HCT116 (cell line): ENCODE results near the gene FSD2. TPM values are rescaled to one million over a fixed set of nuclear protein-coding genes. Genes with fewer than 3 reads are reported as not detected.

ENCODE experiments used
- ATAC-seq: fragments of 200-7000 bp; cut with Tn5 transposase; 2 replicates; pipeline ENCODE4 v1.9.1; 2020; ENCODE audit warnings: mild to moderate bottlenecking, moderate library complexity
- BruUV-seq: library from RNA; stranded (reverse); fragments of 400-500 nt; replicated peaks from 2 replicates; lab custom pipeline; 2021; lab: Mats Ljungman, UMichigan
- CTCF ChIA-PET: fragments of 300-600 bp; sonication (Branson Sonifier 250); formaldehyde crosslinking; loops from one replicate; lab custom pipeline; 2021; ENCODE audit warnings: antibody characterized with exemption; lab: Charles Lee
- POLR2A ChIA-PET: fragments of 300-600, 350-600 bp; sonication (Branson Sonifier 250); formaldehyde crosslinking; loops from one replicate; lab custom pipeline; 2021; ENCODE audit warnings: antibody characterized with exemption; lab: Charles Lee
- RAD21 ChIA-PET, 2 experiments: fragments of 300-600 bp; sonication (Branson Sonifier 250); formaldehyde crosslinking; loops; one replicate each; lab custom pipeline; 2023; ENCODE audit warnings: low total read pairs in 2 of 2; ENCODE audit not compliant: uncharacterized antibody in 2 of 2, unreplicated experiment in 2 of 2, low non-redundant PET in 1 of 2; lab: Charles Lee
- DNase-seq: peaks from one replicate; pipeline ENCODE4 v3.0.0-alpha.2; 2010; ENCODE audit warnings: low read depth, low spot score
- H2AFZ ChIP-seq: fragments of 200-600 bp; shearing (Covaris generic), sonication (generic); 2 replicates; pipeline ENCODE4 v1.6.1; 2017; ENCODE audit warnings: low read depth, mixed run types, mixed read lengths, antibody characterized with exemption, low read length; ENCODE audit not compliant: poor library complexity, severe bottlenecking
- H3K27ac ChIP-seq: 2 replicates; pipeline ENCODE4 v1.5.1; 2012; ENCODE audit warnings: low read depth, low read length
- H3K27me3 ChIP-seq: fragments of 200-600 bp; sonication (generic); 2 replicates; pipeline ENCODE4 v1.6.1; 2016; ENCODE audit warnings: mixed run types, low read length, mixed read lengths; ENCODE audit not compliant: insufficient read depth
- H3K36me3 ChIP-seq, 2 experiments: fragments of 200-500 bp in 1 of 2; fragments of 200-600 bp in 1 of 2; sonication (Bioruptor generic) in 1 of 2; sonication (generic) in 1 of 2; 2 replicates each; pipeline versions ENCODE4 v1.5.1 to v1.6.1; 2014 to 2016; ENCODE audit warnings: low read length in 2 of 2, inconsistent platforms in 1 of 2, mixed read lengths in 1 of 2, mixed run types in 1 of 2; ENCODE audit not compliant: insufficient read depth in 2 of 2, control insufficient read depth in 1 of 2
- H3K4me1 ChIP-seq, 2 experiments: fragments of 200-600 bp in 1 of 2; sonication (generic) in 1 of 2; 2 replicates each; pipeline versions ENCODE4 v1.5.1 to v1.6.1; 2012 to 2017; ENCODE audit warnings: low read length in 2 of 2, inconsistent platforms in 1 of 2, mild to moderate bottlenecking in 1 of 2, mixed read lengths in 1 of 2, mixed run types in 1 of 2, moderate library complexity in 1 of 2; ENCODE audit not compliant: insufficient read depth in 2 of 2, control insufficient read depth in 1 of 2
- H3K4me2 ChIP-seq: fragments of 200-600 bp; sonication (generic); 2 replicates; pipeline ENCODE4 v1.6.1; 2017; ENCODE audit warnings: mixed run types, low read length, mixed read lengths
- H3K4me3 ChIP-seq, 2 experiments: fragments of 200-600 bp in 1 of 2; sonication (generic) in 1 of 2; replicated peaks in 1 of 2; 2 replicates each; pipeline ENCODE4 v1.5.1; 2011 to 2016; ENCODE audit warnings: low read length in 2 of 2, control low read depth in 1 of 2, low read depth in 1 of 2, mild to moderate bottlenecking in 1 of 2, mixed read lengths in 1 of 2, mixed run types in 1 of 2
- H3K79me2 ChIP-seq: fragments of 200-600 bp; sonication (generic); 2 replicates; pipeline ENCODE4 v1.6.1; 2017; ENCODE audit warnings: mild to moderate bottlenecking, mixed run types, low read length, moderate library complexity, mixed read lengths; ENCODE audit not compliant: insufficient read depth
- H3K9ac ChIP-seq: fragments of 200-600 bp; sonication (generic); 2 replicates; pipeline ENCODE4 v1.6.1; 2016; ENCODE audit warnings: low read length, mixed read lengths
- H3K9me2 ChIP-seq: fragments of 200-600 bp; sonication (generic), shearing (Covaris generic); 2 replicates; pipeline ENCODE4 v1.6.1; 2017; ENCODE audit warnings: mixed run types, mild to moderate bottlenecking, moderate library complexity; ENCODE audit not compliant: insufficient read depth
- H3K9me3 ChIP-seq, 2 experiments: fragments of 200-500 bp in 1 of 2; fragments of 200-600 bp in 1 of 2; sonication (Bioruptor generic) in 1 of 2; sonication (generic) in 1 of 2; 2 replicates each; pipeline ENCODE4 v1.6.1; 2014 to 2017; ENCODE audit warnings: low read length in 2 of 2, mixed read lengths in 2 of 2, inconsistent platforms in 1 of 2, low read depth in 1 of 2, mild to moderate bottlenecking in 1 of 2, mixed run types in 1 of 2, moderate library complexity in 1 of 2; ENCODE audit not compliant: control insufficient read depth in 1 of 2, insufficient read depth in 1 of 2
- H4K20me1 ChIP-seq: fragments of 200-600 bp; sonication (generic), shearing (Covaris generic); 2 replicates; pipeline ENCODE4 v1.6.1; 2017; ENCODE audit warnings: mixed run types, mild to moderate bottlenecking, moderate library complexity; ENCODE audit not compliant: insufficient read depth
- CEBPB ChIP-seq: IDR thresholded peaks from 2 replicates; pipeline ENCODE4 v1.6.1; 2012; ENCODE audit warnings: low read depth
- CTCF ChIP-seq, 3 experiments: fragments of 200-600 bp in 1 of 3; sonication (generic) in 1 of 3; IDR thresholded peaks in 2 of 3; conservative IDR thresholded peaks in 1 of 3; 2 replicates each; pipeline ENCODE4 v1.5.1; 2012 to 2017; ENCODE audit warnings: low read depth in 2 of 3, low read length in 2 of 3, antibody characterized with exemption in 1 of 3, borderline replicate concordance in 1 of 3, control low read depth in 1 of 3, mild to moderate bottlenecking in 1 of 3, mixed read lengths in 1 of 3, mixed run types in 1 of 3, moderate library complexity in 1 of 3; ENCODE audit not compliant: insufficient read depth in 1 of 3
- EGR1 ChIP-seq: IDR thresholded peaks from 2 replicates; pipeline ENCODE4 v1.6.1; 2012; ENCODE audit warnings: low read depth
- EZH2 ChIP-seq: fragments of 200-600 bp; sonication (generic); IDR thresholded peaks from 2 replicates; pipeline ENCODE4 v1.6.1; 2017; ENCODE audit warnings: antibody characterized with exemption, mixed run types
- EZH2phosphoT487 ChIP-seq: fragments of 200-600 bp; IDR thresholded peaks from 2 replicates; pipeline ENCODE4 v1.6.1; 2018; ENCODE audit warnings: antibody characterized with exemption, borderline replicate concordance
- FOSL1 ChIP-seq: IDR thresholded peaks from 2 replicates; pipeline ENCODE4 v1.6.1; 2012; ENCODE audit warnings: low read depth
- POLR2A ChIP-seq: IDR thresholded peaks from 2 replicates; pipeline ENCODE4 v1.7.0; 2011; ENCODE audit warnings: borderline replicate concordance; ENCODE audit not compliant: insufficient read depth, insufficient read length; ENCODE audit errors: extremely low read depth
- SIN3A ChIP-seq: IDR thresholded peaks from 2 replicates; pipeline ENCODE4 v1.6.1; 2012; ENCODE audit warnings: low read depth
- ZNF274 ChIP-seq: fragments of 200-500 bp; sonication (Bioruptor generic); IDR thresholded peaks from 2 replicates; pipeline ENCODE4 v1.6.1; 2014; ENCODE audit warnings: mild to moderate bottlenecking, low read depth, low read length, inconsistent platforms
- intact Hi-C: fragments of 100-400 bp; cut with micrococcal nuclease; formaldehyde crosslinking; loops from 2 replicates; pipeline ENCODE4 v1.10.0; 2022
- total RNA-seq: library from RNA; stranded (reverse); gene quantifications from one replicate; pipeline ENCODE4 v1.2.1, GENCODE V29; 2021; ENCODE audit not compliant: unreplicated experiment

Gene FSD2
- total RNA-seq, 1 experiment from 2014 or later = not detected

- H3K79me2 ChIP-seq = peaks cover 39% of the 10 kb centered on the region
- POLR2A ChIA-PET = no interaction called here
- no TSS peak for BruUV-seq
Measured at GRCh38 chr15:82812994-82813393, 7.1 kb upstream of the FSD2 start.

More at GRCh38 chr15:82812994-82813393, 7.1 kb upstream of the FSD2 start:
- H3K27me3 ChIP-seq = no peaks in the 10 kb centered on the region
- H4K20me1 ChIP-seq = no peaks in the 10 kb centered on the region
- CTCF ChIA-PET = no interaction called here
- DNase-seq (no peak), ATAC-seq (no peak)
- peaks cover 9 to 22% of the 10 kb centered on the region in 2 experiments; a peak in 2 of 4 replicates for H3K4me1 ChIP-seq
- TF ChIP-seq EGR1 = no peak
- no peak for TF ChIP-seq CTCF (IDR thresholded peaks at IDR 0.05 in 2 of 3, conservative IDR thresholded peaks at IDR 0.05 in 1 of 3; ENCODE audit: borderline replicate concordance in 1 of 3, insufficient read depth in 1 of 3, low read depth in 2 of 3, low read length in 2 of 3)
- TF ChIP-seq EZH2 = no peak
- no peak for TF ChIP-seq EZH2phosphoT487
- TF ChIP-seq POLR2A = no peak
- TF ChIP-seq CEBPB = no peak
- no peak for TF ChIP-seq SIN3A
- no peak for TF ChIP-seq FOSL1
- no peak for TF ChIP-seq ZNF274
- H3K27ac ChIP-seq = no peak overlapping the region
- H2AFZ ChIP-seq = no peak overlapping the region
- H3K9me2 ChIP-seq = no peaks in the 10 kb centered on the region
- no peak overlapping the region for H3K9ac ChIP-seq
- RAD21 ChIA-PET = no interaction called here
- H3K36me3 ChIP-seq = peaks cover 11 to 17% of the 10 kb centered on the region in 2 experiments; a peak in 3 of 4 replicates
- no peaks in the 10 kb centered on the region for H3K9me3 ChIP-seq
- intact Hi-C loops = no loop called here
- H3K4me2 ChIP-seq = no peak overlapping the region
- H3K4me3 ChIP-seq = no peak overlapping the region
